UCSD-AML1 (cell line): ENCODE data around the gene STAP1.

Source experiments
- DNase-seq: peaks from one replicate; lab custom pipeline; 2025; ENCODE audit not compliant: unreplicated experiment; lab: John Stamatoyannopoulos, UW

STAP1 gene

DNA sequence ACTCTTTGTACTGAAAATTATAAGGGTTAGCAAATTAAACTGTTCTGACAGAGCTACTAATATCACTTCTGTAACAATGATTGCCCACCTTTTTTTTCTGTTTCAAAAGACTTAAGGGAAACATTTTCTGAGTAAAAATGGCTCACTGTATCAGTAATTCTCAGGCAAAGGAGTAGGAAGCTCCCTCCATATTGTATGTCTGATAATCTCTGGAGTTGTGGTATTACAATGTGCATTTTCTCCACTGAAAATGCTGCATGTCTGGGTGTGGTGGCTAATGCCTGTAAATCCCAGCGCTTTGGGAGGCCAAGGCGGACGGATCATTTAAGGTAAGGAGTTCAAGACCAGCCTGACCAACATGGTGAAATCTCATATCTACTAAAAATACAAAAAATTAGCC, 4.4 kb upstream of the STAP1 start:
- no peak for DNase-seq

DNA sequence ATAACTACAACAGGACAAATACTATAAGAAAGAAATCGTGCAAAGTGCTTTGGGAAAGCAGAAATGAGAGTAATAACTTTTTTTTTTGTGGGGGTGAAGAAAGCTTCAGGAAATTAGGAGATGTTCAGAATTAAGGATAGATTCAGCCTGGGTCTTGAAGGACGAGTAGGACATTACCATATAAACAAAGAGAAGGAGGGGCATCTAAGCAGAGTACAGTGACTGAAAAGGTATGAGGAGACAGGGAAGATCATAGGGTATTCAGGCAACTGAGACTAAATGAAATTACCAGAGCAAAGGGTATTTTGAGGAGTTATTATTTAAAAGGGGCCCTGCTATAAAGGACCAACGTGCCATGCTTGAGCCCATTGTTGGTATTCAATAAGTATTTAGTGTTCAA, 3.1 kb upstream of the STAP1 start:
- no peak for DNase-seq

DNA sequence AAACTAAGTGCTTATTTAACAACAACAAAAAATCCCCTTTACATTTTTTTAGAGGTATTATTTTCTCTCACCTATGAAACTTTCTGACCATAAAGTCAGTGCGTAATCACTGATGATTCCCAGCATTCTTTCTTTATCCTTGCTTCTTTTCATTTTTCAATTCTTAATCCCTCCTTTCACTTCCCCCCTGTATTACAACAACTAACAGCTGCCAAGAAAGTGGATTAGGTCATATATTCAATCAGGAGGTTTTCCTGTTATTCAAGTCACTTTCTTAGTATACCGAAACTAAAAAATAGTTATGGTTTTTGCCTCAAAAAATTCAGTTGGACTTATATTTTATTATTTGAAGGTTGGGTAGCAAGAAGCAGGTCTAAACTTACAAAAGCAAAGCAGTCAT, 2.1 kb upstream of the STAP1 start:
- DNase-seq, result no peak

DNA sequence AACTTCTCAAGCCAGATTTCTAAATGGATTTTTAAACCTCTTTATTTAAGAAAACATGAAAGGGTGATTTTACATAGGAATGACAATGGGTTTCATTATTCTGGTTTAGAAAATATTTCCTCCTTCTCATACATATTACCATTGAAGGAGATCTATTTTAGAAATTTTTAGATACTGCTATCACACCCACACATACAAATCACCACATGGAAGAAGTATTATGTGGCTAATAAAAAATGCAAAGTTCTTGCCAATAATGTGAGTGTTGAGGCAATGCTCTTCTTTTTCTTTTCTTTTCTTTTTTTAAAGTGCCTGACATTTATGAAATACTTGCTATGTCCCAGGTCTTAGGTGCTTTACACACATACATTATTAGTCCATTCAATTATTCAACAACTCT, 6.8 kb downstream of the STAP1 start:
- no peak for DNase-seq

DNA sequence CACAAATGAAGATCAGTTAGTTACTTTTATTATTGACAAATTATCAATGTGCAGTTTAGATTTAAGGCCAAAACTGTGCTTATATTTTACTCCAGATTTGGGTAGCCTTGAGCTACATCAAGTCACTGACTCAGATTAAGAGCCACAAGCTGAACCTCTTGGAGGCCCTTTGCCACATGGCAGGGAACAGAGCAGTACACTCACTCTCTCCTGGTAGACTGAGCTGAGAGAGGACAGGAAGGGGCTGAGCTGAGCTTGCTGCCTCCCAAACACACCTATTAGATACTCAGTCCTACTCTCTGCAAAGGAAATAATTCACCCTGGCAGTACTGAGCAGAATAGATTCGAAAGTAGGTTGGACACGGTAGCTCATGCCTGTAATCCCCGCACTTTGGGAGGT, 7.8 kb downstream of the STAP1 start:
- no peak for DNase-seq

DNA sequence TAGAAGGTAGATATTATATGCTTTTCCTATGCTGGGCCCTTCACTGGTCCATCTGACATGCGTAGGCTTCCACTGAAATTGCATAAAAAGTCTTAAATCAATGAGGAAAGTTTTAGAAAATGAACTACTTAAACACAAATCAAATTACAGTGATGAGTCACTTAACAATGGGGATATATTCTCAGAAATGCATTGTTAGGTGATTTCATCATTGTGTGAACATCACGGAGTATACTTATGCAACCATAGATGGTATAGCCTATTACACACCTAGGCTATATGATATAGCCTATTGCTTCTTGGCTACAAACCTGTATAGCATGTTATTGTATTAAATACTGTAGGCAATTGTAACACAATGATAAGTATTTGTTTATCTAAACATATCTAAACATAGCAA, 10.3 kb downstream of the STAP1 start:
- DNase-seq, result no peak

DNA sequence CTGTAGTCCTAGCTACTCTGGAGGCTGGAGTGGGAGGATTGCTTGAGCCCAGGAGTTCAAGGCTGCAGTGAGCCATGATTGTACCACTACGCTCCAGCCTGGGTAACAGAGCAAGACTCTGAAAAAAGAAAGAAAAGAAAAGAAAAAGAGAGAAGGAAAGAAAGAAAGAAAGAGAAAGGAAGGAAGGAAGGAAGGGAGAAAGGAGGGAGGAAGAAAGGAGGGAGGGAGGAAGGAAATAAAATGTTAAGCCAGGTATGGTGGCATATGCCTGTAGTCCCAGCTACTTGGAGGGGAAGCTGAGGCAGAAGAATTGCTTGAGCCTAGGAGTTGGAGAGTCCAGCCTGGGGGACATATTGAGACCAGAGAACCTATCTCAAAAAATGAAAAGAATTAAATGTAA, 12.0 kb downstream of the STAP1 start:
- no peak for DNase-seq

DNA sequence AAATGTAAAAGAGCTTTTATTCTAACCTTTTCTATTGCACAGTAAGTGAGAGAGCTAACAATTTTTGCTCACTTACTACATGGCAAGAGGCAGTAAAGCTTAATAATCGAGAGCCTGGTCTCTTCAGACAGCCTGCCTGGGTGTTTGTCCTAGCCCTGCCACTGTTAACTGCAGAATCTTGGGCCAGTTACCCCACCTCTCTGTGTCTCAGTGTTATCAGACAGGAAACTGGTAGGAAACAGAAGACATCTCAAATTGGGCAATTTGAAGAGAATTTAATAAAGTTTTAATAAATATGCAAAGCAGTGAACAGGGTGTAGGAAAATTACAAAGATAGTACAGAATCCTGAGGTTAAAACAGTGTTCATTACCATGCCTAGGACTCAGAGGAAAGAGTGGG, 13.4 kb downstream of the STAP1 start:
- DNase-seq, result no peak

DNA sequence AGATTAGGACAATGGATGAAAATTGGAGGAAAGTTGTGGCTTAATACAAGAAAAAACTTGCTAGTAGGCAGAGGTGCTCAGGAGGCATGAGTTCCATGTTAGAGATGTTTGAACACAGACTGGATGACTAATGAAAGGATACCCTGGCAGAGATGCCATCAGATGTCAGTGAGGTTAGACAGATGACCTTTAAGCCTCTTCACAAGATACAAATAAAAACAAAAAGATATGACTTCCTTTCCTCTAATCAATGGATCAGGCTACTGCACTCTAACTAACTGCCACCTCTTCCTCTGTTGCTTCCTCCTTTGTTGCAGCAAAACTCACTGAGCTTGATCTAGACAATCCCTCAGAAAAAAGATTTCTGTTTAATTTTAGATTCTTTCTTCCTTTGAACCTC, 14.7 kb downstream of the STAP1 start:
- no peak for DNase-seq

DNA sequence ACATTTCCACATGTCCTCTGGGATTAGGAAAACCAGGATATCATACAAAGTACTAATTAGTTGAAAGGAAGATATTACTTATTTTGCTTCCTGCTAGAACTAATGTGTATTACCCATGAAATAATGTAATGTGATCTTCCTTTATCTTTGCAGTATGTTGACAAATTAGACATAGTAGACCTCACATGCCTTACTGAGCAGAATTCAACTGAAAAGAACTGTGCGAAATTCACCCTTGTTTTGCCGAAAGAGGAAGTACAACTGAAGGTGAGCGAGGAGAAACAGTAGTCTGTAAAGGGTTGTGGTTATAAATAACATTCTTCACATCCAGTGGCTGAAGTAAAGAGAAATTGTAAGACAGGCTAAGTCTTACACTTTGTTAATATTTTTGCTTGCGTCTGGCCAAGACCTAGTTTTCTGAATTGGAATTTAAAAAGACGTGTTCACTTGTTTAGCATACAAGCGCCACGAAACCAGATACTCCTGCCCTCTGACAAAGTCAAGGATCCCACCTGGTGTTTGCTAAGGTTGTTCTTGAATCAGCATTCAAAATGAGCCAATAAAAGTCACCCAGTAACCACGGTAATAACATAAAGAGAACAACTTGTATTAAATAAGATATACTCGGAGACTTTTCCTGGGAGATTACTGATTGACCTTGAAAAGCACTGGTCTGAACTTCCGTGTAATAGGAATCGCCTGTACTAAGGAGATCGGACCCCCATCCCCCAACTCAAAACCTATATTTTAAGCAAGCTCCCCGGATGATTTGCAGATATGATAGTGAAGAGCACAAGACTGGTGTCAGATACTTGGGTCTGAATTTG, 16.9 kb downstream of the STAP1 start:
- DNase-seq, result no peak

DNA sequence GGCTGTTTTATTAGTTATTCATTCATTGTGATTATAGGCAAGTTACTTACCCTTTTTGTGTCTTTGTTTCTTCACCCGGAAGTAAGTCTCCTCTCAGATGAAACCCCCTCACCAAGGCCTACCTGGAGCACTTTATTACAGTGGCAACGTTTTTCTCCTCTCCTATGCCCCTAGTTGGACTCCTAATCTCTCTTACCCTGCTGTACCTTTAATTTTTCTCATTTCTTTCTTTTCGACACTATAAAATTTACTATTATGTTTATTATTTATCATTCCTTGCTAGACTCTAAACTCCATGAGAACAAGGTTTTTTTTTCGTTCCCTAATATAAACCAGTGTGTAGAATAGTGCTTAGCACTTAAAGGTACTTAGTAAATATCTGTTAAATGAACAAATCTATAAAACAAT, 17.5 kb downstream of the STAP1 start:
- DNase-seq, result no peak

DNA sequence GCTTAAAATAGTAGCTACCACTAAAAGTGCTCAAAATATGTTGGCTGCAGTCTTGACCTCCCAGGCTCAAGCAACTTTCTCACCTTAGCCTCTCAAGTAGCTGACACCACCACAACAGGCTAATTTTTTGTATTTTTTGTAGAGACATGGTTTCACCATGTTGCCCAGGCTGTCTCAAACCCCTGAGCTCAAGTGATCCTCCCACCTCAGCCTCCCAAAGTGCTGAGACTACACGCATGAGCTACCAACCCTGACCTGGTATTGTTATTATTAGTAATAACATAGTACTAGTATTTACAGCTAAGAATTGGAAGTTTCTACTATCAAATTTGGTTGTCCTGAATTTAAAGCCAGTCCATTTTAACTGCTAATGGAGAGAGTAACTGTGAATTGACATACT, 18.0 kb downstream of the STAP1 start:
- no peak for DNase-seq

DNA sequence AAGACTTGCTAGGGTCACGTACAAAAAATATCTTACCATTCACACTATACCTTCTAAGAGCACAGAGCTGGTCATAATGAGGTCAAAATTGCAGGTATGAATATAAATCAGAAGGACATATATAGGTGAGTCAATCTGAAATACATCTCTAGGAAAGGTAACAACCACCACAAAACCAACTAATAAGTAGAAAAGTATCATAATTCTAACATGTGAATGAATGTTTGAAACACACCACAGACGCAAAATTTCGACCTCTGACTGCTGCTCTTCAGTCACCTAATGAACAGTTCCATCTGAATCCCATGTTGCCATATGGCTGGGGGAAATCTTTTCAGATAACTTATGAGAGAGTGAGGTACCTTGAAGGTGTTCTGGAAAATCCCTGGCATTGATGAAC, 22.1 kb downstream of the STAP1 start:
- DNase-seq, result no peak

DNA sequence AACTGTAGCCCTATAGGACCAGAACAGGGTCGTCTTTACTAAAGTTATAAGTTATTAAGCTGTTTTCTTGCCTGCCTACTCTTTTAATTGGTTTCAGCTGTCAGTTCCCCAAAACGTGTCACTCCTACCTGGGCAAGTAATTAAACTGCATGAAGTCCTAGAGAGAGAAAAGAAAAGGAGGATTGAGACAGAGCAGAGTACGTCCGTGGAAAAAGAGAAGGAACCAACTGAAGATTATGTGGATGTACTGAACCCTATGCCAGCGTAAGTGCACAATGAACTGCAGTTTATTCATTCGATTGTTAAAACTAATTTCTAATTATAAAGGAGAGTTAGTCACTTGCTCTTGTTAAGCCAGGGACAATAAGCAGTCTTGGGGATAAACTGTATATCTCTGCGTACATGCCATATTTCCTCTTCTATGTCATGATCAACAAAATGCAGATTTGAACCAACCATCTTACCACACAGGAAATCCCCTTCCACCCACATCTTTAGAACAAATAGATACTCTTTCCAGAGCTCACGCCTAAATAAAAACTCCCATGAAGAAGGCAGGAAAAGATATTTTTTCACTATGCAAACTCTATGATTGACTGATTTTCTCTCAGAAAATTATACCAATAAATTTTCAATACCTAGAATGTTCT, 22.8 kb downstream of the STAP1 start:
- DNase-seq, result no peak

DNA sequence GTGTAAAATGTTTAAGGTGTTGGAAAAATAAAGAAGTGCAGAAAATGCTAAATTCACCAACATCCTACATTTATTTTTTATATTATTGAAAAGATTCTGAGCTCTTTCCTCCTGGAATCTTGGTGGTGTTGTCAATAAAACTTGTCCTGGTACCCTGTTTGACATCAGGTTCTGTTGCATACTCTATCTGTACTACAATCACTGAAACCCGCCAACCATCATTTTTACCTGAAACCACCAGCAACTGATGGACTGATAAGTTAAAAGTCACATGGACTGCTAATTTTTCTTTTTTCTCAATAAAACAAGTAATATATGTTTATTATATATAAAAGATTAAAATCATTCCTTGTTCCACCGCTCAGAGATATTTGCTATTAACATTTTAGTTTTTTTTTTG, 23.4 kb downstream of the STAP1 start:
- DNase-seq, result no peak

DNA sequence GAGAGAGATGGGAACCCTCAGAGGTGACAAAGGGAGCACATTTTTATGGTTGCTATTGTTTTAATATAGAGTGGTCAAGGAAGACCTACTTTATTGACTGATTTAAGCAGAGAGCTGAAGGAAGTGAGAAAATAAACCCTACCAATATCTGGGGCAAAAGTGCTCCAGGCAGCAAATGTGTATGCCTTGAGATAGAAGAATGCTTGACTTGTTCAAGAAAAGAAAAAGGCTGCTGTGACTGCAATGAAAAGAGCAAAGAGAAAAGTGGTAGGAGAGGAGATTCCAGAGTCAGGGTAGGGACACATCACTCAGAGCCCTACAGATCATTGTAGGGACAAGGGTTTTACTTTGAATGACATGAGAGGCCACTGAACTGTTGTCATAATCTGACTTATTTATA, 26.0 kb downstream of the STAP1 start:
- no peak for DNase-seq

DNA sequence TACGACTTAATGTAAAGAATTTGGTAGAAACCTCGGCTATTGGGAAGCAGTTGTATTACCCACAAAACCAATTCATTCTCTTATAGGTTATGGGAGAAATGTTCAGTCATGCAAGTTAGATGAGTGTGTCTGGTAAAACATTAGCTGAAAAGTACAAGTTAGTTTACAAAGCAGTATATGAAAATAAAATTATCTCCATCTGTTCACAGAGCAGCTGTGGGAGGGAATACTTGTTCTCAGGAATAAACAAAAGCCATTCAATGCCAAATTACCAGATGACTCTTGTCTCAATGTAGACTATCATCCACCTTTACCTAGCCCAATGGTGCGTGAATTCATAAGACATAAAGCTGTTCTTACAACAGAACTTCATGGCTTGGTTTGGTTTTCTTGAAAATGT, 28.6 kb downstream of the STAP1 start:
- no peak for DNase-seq

DNA sequence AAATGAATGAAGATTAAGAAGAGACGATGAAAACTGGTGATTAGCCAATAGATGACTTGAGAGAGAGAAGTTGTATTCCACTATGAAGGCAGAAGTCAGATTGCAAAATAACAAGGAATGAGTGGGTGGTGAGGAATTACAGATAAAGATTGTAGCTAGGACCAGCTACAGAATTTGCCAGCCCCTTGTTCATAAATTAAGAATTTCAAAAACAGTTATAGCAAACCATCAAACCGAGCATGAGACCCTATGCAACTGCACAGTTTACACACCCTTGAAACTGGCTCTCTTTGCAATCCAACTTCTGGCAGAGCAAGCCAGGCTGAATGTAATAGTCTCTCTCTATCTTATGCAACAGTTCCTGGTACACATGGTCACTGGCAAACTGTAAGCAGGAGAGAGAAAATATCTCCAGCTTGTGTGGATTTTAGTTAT, 35.2 kb downstream of the STAP1 start:
- no peak for DNase-seq

DNA sequence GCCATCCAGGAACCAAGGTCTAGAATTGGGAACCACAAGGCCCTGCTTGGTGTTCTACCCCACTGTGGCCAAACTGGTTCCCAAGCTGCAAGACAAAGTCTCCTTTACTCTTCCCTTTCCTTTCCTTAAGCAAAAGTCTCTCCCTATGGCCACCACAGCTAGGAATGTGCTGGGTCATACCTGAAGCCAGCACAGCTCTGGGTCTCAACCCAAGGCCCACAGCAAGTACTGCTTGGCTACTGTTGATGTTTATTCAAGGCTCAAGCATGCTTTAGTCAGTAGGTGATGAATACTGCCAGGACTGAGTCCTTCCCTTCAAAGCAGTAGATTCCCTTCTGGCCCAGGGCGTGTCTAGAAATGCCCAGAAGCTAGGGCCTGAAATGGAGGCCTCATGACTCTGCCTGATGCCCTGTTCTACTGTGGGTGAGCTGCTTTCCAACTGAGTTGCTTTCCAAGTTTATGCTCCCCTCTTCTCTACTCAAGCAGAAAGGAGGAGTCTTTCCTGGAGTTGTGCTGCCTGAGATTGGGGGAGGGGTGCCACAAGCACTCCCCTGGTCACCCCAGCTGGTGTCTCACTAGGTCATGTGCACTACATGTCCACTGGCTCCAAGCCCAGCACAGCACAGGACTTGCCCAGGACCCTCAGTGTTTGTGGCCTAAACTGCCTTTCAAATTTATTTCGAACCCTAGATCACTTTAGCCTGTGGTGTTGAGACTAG, 44.9 kb downstream of the STAP1 start:
- no peak for DNase-seq

DNA sequence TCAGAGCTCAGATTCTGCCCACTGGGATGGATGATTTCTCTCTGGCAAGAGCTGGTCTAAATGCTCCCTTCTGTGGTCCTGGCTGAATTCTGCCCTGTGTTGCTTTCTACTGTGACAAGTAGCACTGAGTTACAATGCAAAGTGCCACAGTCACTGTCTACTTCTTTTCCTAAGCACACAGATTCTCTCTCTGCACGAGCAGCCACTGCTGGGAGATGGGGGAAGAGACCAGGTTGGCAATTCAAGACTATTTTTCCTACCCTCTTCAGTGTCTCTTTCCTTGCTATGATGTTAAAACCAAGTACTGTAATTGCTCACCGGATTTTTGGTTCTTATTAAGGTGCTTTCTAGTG, 45.5 kb downstream of the STAP1 start:
- no peak for DNase-seq

DNA sequence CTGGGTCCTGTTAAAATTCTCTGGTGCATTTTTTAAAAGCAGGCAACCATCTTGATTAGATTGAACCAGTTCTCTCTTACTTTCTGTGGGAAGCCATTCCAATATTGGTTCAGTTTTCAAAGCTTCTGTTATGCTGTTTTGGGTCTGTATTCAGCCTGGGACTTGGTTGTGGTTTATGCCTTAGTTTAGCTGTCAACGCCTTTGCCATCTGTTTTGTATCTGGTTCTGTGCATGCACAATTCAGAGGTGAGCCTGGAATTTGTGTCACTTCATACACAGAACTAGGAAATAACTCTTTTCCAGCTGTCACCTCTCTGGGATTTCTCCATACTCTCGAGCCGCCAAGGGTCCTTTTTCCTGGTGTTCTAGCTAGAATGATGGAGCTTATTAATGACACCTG, 46.2 kb downstream of the STAP1 start:
- no peak for DNase-seq

DNA sequence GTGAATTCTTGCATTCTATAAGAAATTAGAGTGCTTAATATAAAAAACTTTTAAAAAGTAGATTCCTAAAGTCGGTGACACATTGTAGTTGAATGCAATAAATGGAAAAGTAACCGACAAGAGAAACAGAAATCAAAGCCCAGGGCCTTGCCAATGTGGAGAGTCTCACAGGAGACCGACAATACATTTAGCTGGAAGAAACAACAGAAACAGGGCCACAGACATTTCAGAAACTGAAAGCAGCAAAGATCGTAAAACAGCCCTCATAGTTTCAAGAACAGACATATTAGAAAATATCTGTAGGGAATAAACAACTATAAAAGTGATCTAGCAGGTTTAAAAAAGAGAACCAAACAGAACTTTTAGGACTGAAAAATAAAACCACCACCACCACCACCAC, 49.5 kb downstream of the STAP1 start:
- no peak for DNase-seq
